Activated CD4-positive, alpha-beta T cell treated with anti-CD3 and anti-CD28 coated beads for 48 hours (primary cell): ENCODE results near the gene CDYL2.
"Not testable (repeated sequence)": the region's sequence is repeated elsewhere in the genome, so short reads cannot be mapped to it uniquely, and the experiment has no call there.

Source experiments
- DNase-seq: peaks from one replicate; pipeline ENCODE4 v3.0.0-alpha.2; 2020

The CDYL2 gene

GRCh38 chr16:80666378-80667250, 137.8 kb downstream of the CDYL2 start:
- no peak for DNase-seq

GRCh38 chr16:80665356-80665755, 139.0 kb downstream of the CDYL2 start:
- DNase-seq: no peak

- DNase-seq: no peak
Measured at GRCh38 chr16:80664786-80665185, 139.6 kb downstream of the CDYL2 start.

GRCh38 chr16:80664226-80664625, 140.2 kb downstream of the CDYL2 start:
- no peak for DNase-seq

- no peak for DNase-seq
Measured at GRCh38 chr16:80663078-80663477, 141.3 kb downstream of the CDYL2 start.

- DNase-seq: no peak
Measured at GRCh38 chr16:80659865-80660264, 144.5 kb downstream of the CDYL2 start.

- peak; percentile 50 for DNase-seq
Measured at GRCh38 chr16:80656711-80657150, 147.7 kb downstream of the CDYL2 start.

GRCh38 chr16:80656161-80656560, 148.2 kb downstream of the CDYL2 start:
- no peak for DNase-seq

- no peak for DNase-seq
Measured at GRCh38 chr16:80655751-80656150, 148.6 kb downstream of the CDYL2 start.

GRCh38 chr16:80654094-80654862, 150.1 kb downstream of the CDYL2 start:
- DNase-seq: no peak

GRCh38 chr16:80652441-80652840, 152.0 kb downstream of the CDYL2 start:
- no peak for DNase-seq

GRCh38 chr16:80650281-80650680, 154.1 kb downstream of the CDYL2 start:
- not testable (repeated sequence) for DNase-seq

- DNase-seq: no peak
Measured at GRCh38 chr16:80640316-80640715, 164.1 kb downstream of the CDYL2 start.

GRCh38 chr16:80639636-80640035, 164.8 kb downstream of the CDYL2 start:
- no peak for DNase-seq

- no peak for DNase-seq
Measured at GRCh38 chr16:80637621-80638020, 166.8 kb downstream of the CDYL2 start.

GRCh38 chr16:80631581-80631980, 172.8 kb downstream of the CDYL2 start:
- DNase-seq: no peak

- no peak for DNase-seq
Measured at GRCh38 chr16:80628254-80628653, 176.1 kb downstream of the CDYL2 start.

- no peak for DNase-seq
Measured at GRCh38 chr16:80627108-80627507, 177.3 kb downstream of the CDYL2 start.

GRCh38 chr16:80623376-80623775, 181.0 kb downstream of the CDYL2 start:
- DNase-seq: no peak

- no peak for DNase-seq
Measured at GRCh38 chr16:80622007-80622406, 182.4 kb downstream of the CDYL2 start.

GRCh38 chr16:80620736-80621605, 183.4 kb downstream of the CDYL2 start:
- DNase-seq: no peak

GRCh38 chr16:80619824-80620223, 184.6 kb downstream of the CDYL2 start:
- no peak for DNase-seq
